WTC11 (cell line): Measurements from ENCODE around the gene FOXO3.

Experiments used
- ATF3 ChIP-seq: sonication (generic); formaldehyde crosslinking; conservative IDR thresholded peaks from 2 replicates; pipeline ENCODE4 v1.8.1; 2022; ENCODE audit warnings: mild to moderate bottlenecking, missing genetic modification reagents
- CREB1 ChIP-seq: sonication (generic); formaldehyde crosslinking; IDR thresholded peaks from 2 replicates; pipeline ENCODE4 v1.8.0; 2023; ENCODE audit warnings: mild to moderate bottlenecking, missing genetic modification reagents
- CTCF ChIP-seq: fragments of 200-600 bp; IDR thresholded peaks from 2 replicates; pipeline ENCODE4 v1.8.0; 2022; ENCODE audit warnings: antibody characterized with exemption
- E2F4 ChIP-seq: sonication (generic); formaldehyde crosslinking; IDR thresholded peaks from 2 replicates; pipeline ENCODE4 v1.8.1; 2022; ENCODE audit warnings: low read depth, mild to moderate bottlenecking, moderate library complexity, missing genetic modification reagents, borderline replicate concordance
- MYBL2 ChIP-seq: sonication (generic); formaldehyde crosslinking; IDR thresholded peaks from 2 replicates; pipeline ENCODE4 v1.8.1; 2023; ENCODE audit warnings: mild to moderate bottlenecking, moderate library complexity, missing genetic modification reagents
- SOX15 ChIP-seq: fragments of 250-450 bp; sonication (Bioruptor Pico); IDR thresholded peaks from 2 replicates; pipeline ENCODE4 v1.9.0; 2021; ENCODE audit warnings: mild to moderate bottlenecking
- TEAD4 ChIP-seq: sonication (generic); formaldehyde crosslinking; IDR thresholded peaks from 2 replicates; pipeline ENCODE4 v1.8.0; 2022; ENCODE audit warnings: mild to moderate bottlenecking, missing genetic modification reagents
- TF ChIP-seq, protein P1 (sequence below): sonication (generic); formaldehyde crosslinking; IDR thresholded peaks from 2 replicates; pipeline ENCODE4 v1.8.1; 2023; ENCODE audit warnings: mild to moderate bottlenecking, missing genetic modification reagents, borderline replicate concordance
- TF ChIP-seq, protein P2 (sequence below): sonication (generic); formaldehyde crosslinking; IDR thresholded peaks from 2 replicates; pipeline ENCODE4 v1.8.1; 2022; ENCODE audit warnings: mild to moderate bottlenecking, missing genetic modification reagents, moderate library complexity, borderline replicate concordance
- TF ChIP-seq, protein P3 (sequence below): sonication (generic); formaldehyde crosslinking; IDR thresholded peaks from 2 replicates; pipeline ENCODE4 v1.8.0; 2022; ENCODE audit warnings: mild to moderate bottlenecking, missing genetic modification reagents

- TF ChIP-seq, protein P1, sequence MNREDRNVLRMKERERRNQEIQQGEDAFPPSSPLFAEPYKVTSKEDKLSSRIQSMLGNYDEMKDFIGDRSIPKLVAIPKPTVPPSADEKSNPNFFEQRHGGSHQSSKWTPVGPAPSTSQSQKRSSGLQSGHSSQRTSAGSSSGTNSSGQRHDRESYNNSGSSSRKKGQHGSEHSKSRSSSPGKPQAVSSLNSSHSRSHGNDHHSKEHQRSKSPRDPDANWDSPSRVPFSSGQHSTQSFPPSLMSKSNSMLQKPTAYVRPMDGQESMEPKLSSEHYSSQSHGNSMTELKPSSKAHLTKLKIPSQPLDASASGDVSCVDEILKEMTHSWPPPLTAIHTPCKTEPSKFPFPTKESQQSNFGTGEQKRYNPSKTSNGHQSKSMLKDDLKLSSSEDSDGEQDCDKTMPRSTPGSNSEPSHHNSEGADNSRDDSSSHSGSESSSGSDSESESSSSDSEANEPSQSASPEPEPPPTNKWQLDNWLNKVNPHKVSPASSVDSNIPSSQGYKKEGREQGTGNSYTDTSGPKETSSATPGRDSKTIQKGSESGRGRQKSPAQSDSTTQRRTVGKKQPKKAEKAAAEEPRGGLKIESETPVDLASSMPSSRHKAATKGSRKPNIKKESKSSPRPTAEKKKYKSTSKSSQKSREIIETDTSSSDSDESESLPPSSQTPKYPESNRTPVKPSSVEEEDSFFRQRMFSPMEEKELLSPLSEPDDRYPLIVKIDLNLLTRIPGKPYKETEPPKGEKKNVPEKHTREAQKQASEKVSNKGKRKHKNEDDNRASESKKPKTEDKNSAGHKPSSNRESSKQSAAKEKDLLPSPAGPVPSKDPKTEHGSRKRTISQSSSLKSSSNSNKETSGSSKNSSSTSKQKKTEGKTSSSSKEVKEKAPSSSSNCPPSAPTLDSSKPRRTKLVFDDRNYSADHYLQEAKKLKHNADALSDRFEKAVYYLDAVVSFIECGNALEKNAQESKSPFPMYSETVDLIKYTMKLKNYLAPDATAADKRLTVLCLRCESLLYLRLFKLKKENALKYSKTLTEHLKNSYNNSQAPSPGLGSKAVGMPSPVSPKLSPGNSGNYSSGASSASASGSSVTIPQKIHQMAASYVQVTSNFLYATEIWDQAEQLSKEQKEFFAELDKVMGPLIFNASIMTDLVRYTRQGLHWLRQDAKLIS (CRISPR knock-in tag) = no peak
- TF ChIP-seq E2F4 = no peak
- TF ChIP-seq CTCF = no peak
- TF ChIP-seq SOX15 = no peak
- TF ChIP-seq, protein P2, sequence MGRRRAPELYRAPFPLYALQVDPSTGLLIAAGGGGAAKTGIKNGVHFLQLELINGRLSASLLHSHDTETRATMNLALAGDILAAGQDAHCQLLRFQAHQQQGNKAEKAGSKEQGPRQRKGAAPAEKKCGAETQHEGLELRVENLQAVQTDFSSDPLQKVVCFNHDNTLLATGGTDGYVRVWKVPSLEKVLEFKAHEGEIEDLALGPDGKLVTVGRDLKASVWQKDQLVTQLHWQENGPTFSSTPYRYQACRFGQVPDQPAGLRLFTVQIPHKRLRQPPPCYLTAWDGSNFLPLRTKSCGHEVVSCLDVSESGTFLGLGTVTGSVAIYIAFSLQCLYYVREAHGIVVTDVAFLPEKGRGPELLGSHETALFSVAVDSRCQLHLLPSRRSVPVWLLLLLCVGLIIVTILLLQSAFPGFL = no peak
- TF ChIP-seq, protein P3, sequence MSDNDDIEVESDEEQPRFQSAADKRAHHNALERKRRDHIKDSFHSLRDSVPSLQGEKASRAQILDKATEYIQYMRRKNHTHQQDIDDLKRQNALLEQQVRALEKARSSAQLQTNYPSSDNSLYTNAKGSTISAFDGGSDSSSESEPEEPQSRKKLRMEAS (CRISPR knock-in tag) = no peak
- TF ChIP-seq CREB1 (CRISPR knock-in tag) = no peak
- TF ChIP-seq MYBL2 = no peak
- TF ChIP-seq ATF3 (CRISPR knock-in tag) = no peak
- no peak for TF ChIP-seq TEAD4 (CRISPR knock-in tag)
These were observed 31.8 kb upstream of the FOXO3 start for GRCh38 chr6:108528878-108529277.
